HCT116 (cell line): ENCODE measurements around the gene HSPB7.

Experiments used
- CEBPB ChIP-seq: IDR thresholded peaks from 2 replicates; pipeline ENCODE4 v1.6.1; 2012; ENCODE audit warnings: low read depth
- CTCF ChIP-seq, 3 experiments: fragments of 200-600 bp in 1 of 3; sonication (generic) in 1 of 3; IDR thresholded peaks in 2 of 3; conservative IDR thresholded peaks in 1 of 3; 2 replicates each; pipeline ENCODE4 v1.5.1; 2012 to 2017; ENCODE audit warnings: low read depth in 2 of 3, low read length in 2 of 3, antibody characterized with exemption in 1 of 3, borderline replicate concordance in 1 of 3, control low read depth in 1 of 3, mild to moderate bottlenecking in 1 of 3, mixed read lengths in 1 of 3, mixed run types in 1 of 3, moderate library complexity in 1 of 3; ENCODE audit not compliant: insufficient read depth in 1 of 3
- EGR1 ChIP-seq: IDR thresholded peaks from 2 replicates; pipeline ENCODE4 v1.6.1; 2012; ENCODE audit warnings: low read depth
- EZH2 ChIP-seq: fragments of 200-600 bp; sonication (generic); IDR thresholded peaks from 2 replicates; pipeline ENCODE4 v1.6.1; 2017; ENCODE audit warnings: antibody characterized with exemption, mixed run types
- EZH2phosphoT487 ChIP-seq: fragments of 200-600 bp; IDR thresholded peaks from 2 replicates; pipeline ENCODE4 v1.6.1; 2018; ENCODE audit warnings: antibody characterized with exemption, borderline replicate concordance
- JUND ChIP-seq: IDR thresholded peaks from 2 replicates; pipeline ENCODE4 v1.6.1; 2012
- MAX ChIP-seq: IDR thresholded peaks from 2 replicates; pipeline ENCODE4 v1.6.1; 2012
- POLR2A ChIP-seq: IDR thresholded peaks from 2 replicates; pipeline ENCODE4 v1.7.0; 2011; ENCODE audit warnings: borderline replicate concordance; ENCODE audit not compliant: insufficient read depth, insufficient read length; ENCODE audit errors: extremely low read depth
- POLR2AphosphoS5 ChIP-seq: IDR thresholded peaks from 2 replicates; pipeline ENCODE4 v1.6.1; 2011; ENCODE audit warnings: mild to moderate bottlenecking, low read depth, low read length, moderate library complexity
- RAD21 ChIP-seq: IDR thresholded peaks from 2 replicates; pipeline ENCODE4 v1.6.1; 2012; ENCODE audit warnings: low read depth, mild to moderate bottlenecking
- SP1 ChIP-seq: IDR thresholded peaks from 2 replicates; pipeline ENCODE4 v1.6.1; 2012; ENCODE audit warnings: low read depth
- YY1 ChIP-seq: IDR thresholded peaks from 2 replicates; pipeline ENCODE4 v1.6.1; 2011; ENCODE audit warnings: low read length, low read depth, moderate library complexity, mild to moderate bottlenecking; ENCODE audit not compliant: insufficient replicate concordance; ENCODE audit errors: extremely low read depth
- ZBTB33 ChIP-seq: IDR thresholded peaks from 2 replicates; pipeline ENCODE4 v1.6.1; 2011; ENCODE audit warnings: mild to moderate bottlenecking, low read length, moderate library complexity; ENCODE audit not compliant: insufficient replicate concordance; ENCODE audit errors: extremely low read depth

- TF ChIP-seq CTCF (IDR thresholded peaks at IDR 0.05 in 2 of 3, conservative IDR thresholded peaks at IDR 0.05 in 1 of 3; ENCODE audit: borderline replicate concordance in 1 of 3, insufficient read depth in 1 of 3, low read depth in 2 of 3, low read length in 2 of 3) = no peak
- no peak for TF ChIP-seq POLR2AphosphoS5
- TF ChIP-seq CEBPB = no peak
- TF ChIP-seq POLR2A = no peak
- TF ChIP-seq JUND = no peak
- TF ChIP-seq EGR1 = no peak
- TF ChIP-seq EZH2 = no peak
- TF ChIP-seq MAX = no peak
- TF ChIP-seq YY1 = no peak
- TF ChIP-seq RAD21 = no peak
- no peak for TF ChIP-seq SP1
- TF ChIP-seq ZBTB33 = no peak
- TF ChIP-seq EZH2phosphoT487 = no peak
Observed at GRCh38 chr1:16019644-16020277, 1.9 kb upstream of the HSPB7 start.
